ENCODE results near the gene DAB2.

DNA sequence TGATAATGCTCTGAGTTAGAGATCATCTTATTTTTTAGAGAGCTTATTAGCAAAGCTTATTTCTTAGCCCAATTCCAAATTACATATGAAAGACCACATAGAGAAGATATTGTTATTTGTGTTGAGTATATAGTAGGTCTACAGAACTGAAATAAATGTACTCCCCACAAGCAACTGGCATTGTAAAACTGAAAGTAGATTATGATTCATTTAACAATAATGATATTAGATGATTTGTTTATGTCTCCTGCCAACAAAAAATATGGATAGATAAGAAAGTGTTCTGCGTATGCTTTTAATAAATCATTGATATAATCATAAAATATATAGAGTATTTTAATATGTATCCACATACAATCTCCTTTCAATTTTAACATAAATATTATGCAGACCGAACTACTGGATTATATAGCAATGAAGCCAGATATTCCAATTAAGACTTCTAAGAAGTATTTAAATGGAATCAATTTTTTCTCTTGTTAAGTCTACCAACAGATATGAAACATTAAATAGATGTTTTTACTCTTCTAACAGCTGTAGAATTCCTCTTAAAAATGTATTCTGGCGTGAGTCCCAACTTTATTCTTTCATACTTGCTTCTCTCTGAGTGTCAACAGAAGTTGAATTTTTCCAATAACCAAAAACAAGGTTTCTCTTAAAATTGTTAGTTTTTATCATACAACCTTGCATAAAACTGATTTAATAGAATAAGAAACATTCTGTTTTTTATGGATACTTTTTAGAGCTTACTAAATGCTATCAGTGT is 15.6 kb upstream of the DAB2 start:
- TF ChIP-seq EZH2 (IDR thresholded peaks at IDR 0.05; ENCODE audit: insufficient read depth, poor library complexity, severe bottlenecking) (no peak), EZH2phosphoT487 (IDR thresholded peaks at IDR 0.05; ENCODE audit: insufficient read depth, low read depth) (no peak)
